SIG-M5 treated with dmso at 0.1 percent for 504 hours (cell line): Measurements from ENCODE around the gene LSM7.
"Not testable (repeated sequence)": the region's sequence is repeated elsewhere in the genome, so short reads cannot be mapped to it uniquely, and the experiment has no call there.

ENCODE experiments used
- DNase-seq: peaks from one replicate; lab custom pipeline; 2025; ENCODE audit not compliant: unreplicated experiment; lab: John Stamatoyannopoulos, UW

Gene LSM7

GRCh38 chr19:2281265-2282061 lies 46.9 kb downstream of the LSM7 start:
- DNase-seq: not testable (repeated sequence)

- no peak for DNase-seq
These were observed 47.6 kb downstream of the LSM7 start for GRCh38 chr19:2280633-2281264.

- no peak for DNase-seq
These were observed 49.8 kb downstream of the LSM7 start for GRCh38 chr19:2278459-2279158.

- DNase-seq: no peak
These were observed 51.2 kb downstream of the LSM7 start for GRCh38 chr19:2277138-2277537.

GRCh38 chr19:2276429-2276986 lies 51.9 kb downstream of the LSM7 start:
- DNase-seq: no peak

GRCh38 chr19:2275588-2276428 lies 52.6 kb downstream of the LSM7 start:
- DNase-seq: no peak

GRCh38 chr19:2274931-2275535 lies 53.4 kb downstream of the LSM7 start:
- DNase-seq: peak; percentile 34

GRCh38 chr19:2274185-2274711 lies 54.1 kb downstream of the LSM7 start:
- DNase-seq: no peak

GRCh38 chr19:2273356-2274184 lies 54.8 kb downstream of the LSM7 start:
- DNase-seq: peak; percentile 69
